Measurements from ENCODE around the gene FREM3. TPM values are rescaled to one million over a fixed set of nuclear protein-coding genes. Genes with fewer than 3 reads are reported as not detected.

Gene FREM3
- total and polyA plus RNA-seq, 2 of the 8 experiments (the other 6 are each of a cell fraction or from before 2014, with no cell fraction given), result 0.03 to 0.11 TPM

- TF ChIP-seq BCL11A (IDR thresholded peaks at IDR 0.05; ENCODE audit: low read depth in 2 of 2, low read length in 2 of 2), result no peak
These were observed 57.9 kb downstream of the FREM3 start (continued) for GRCh38 chr4:143642611-143643010.
